ENCODE measurements around the gene TLE4. TPM values are rescaled to one million over a fixed set of nuclear protein-coding genes. Genes with fewer than 3 reads are reported as not detected.

Gene TLE4
- total RNA-seq, 1 donor from 2014 or later = 58.0 TPM

- Histone ChIP-seq H3K27ac (no peak overlapping the region), H3K27me3 (no peaks in the 10 kb centered on the region), H3K36me3 (no peaks in the 10 kb centered on the region), H3K4me3 (no peak overlapping the region), H3K4me1 (peaks cover 0 to 6% of the 10 kb centered on the region in 2 donors), H3K9me3 (no peaks in the 10 kb centered on the region)
- no peak for DNase-seq (ENCODE audit: low spot score in 2 of 2)
- no peak for TF ChIP-seq CTCF (IDR thresholded peaks at IDR 0.05)
- intact Hi-C loops (cut with DNase I) = no loop called here
Observed at GRCh38 chr9:79691496-79691895, 119.7 kb downstream of the TLE4 start.

DNA sequence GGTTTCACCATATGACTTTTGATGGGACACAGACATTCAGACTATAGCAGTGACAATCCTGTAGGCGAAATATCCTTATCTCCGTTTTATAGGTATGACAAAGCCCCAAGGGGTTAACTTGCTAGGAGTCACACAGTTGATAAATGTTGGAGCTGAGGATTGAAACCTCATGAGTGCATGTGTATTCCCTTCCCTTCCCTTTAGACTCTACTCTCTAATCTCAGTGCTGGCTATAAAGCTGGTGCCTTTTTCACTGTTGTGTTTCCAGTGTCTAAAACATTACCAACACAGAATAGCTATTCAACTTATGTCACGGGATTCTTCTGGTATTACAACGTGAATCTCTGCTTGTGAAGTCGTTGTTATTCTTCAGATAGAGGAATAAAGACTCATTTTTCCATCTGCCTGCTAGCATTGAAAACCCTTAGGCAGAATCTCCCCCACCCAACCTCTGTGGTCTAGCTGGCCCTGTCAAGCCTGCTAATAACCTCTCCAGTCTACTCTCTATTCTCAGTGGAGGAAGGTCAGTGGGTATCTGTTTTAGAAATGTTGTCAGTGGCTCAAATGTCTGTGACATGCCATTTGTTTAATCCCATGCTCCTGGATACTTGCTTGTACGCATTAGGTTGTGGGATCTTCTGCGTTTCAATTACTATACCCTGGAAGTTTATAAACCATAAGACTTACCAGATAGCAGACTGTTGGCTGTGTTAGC is 121.2 kb downstream of the TLE4 start:
- intact Hi-C loops (cut with DNase I) = no loop called here
- H3K27me3 ChIP-seq = no peaks in the 10 kb centered on the region
- H3K27ac ChIP-seq = no peak overlapping the region

DNA sequence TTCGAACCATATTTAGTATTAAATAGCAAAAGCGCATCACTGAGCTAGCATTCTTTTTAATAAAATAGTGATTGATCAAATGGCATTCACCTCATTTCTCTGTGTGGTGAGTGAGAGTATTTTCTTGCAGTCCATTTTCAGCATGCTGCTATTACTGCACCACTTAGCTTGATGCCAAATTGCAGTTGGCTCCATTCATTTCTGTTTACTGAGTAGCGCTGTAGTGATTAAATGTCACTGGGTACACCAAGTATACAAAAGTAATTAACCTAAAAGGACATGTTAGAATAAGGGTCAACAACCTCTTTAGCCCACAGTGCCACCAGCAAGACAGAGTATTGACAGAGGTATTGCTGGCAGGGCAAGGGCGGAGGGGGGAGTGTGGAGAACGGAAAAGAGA is 122.0 kb downstream of the TLE4 start:
- intact Hi-C loops (cut with DNase I) = no loop called here
- Histone ChIP-seq H3K36me3 (no peaks in the 10 kb centered on the region), H3K27ac (no peak overlapping the region), H3K4me1 (no peaks in the 10 kb centered on the region), H3K9me3 (no peaks in the 10 kb centered on the region), H3K27me3 (no peaks in the 10 kb centered on the region), H3K4me3 (no peak overlapping the region)
- no peak for DNase-seq (ENCODE audit: low spot score in 2 of 2)
- TF ChIP-seq CTCF (IDR thresholded peaks at IDR 0.05) = no peak

More for the DNA sequence above, 121.2 kb downstream of the TLE4 start:
- Histone ChIP-seq H3K9me3 (no peaks in the 10 kb centered on the region), H3K36me3 (no peaks in the 10 kb centered on the region), H3K4me1 (no peaks in the 10 kb centered on the region), H3K4me3 (no peak overlapping the region)
- no peak for TF ChIP-seq CTCF (IDR thresholded peaks at IDR 0.05)
- no peak for DNase-seq (ENCODE audit: low spot score in 2 of 2)

DNA sequence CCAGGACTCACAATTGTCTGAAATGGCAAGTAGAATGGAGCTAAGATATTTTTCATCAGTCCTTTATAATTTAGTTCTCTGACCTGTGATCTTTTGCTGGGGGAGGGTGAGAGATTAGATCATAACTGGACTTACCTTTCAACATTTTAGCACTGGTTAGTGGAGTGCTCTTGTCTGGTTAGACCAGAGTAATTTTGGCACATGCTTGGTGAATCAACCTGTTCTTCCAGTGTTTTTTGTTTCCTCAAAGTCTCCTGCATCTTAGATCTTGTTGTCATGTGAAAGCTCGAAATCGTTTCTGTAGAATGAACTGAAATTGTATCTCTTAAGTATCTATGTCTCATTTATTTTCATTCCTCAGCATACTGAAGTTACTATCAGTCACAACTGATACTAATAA is 122.4 kb downstream of the TLE4 start:
- Histone ChIP-seq H3K27ac (no peak overlapping the region), H3K27me3 (no peaks in the 10 kb centered on the region), H3K9me3 (no peaks in the 10 kb centered on the region), H3K4me1 (no peaks in the 10 kb centered on the region), H3K36me3 (no peaks in the 10 kb centered on the region), H3K4me3 (no peak overlapping the region)
- intact Hi-C loops (cut with DNase I) = no loop called here
- DNase-seq (ENCODE audit: low spot score in 2 of 2) = no peak
- TF ChIP-seq CTCF (IDR thresholded peaks at IDR 0.05) = no peak

GRCh38 chr9:79694676-79695400 is 123.1 kb downstream of the TLE4 start:
- no peaks in the 10 kb centered on the region for H3K9me3 ChIP-seq
- H3K36me3 ChIP-seq = no peaks in the 10 kb centered on the region
- H3K27ac ChIP-seq = no peak overlapping the region
- intact Hi-C loops (cut with DNase I) = no loop called here
- no peak for TF ChIP-seq CTCF (IDR thresholded peaks at IDR 0.05)
- no peaks in the 10 kb centered on the region for H3K4me1 ChIP-seq
- no peak for DNase-seq (ENCODE audit: low spot score in 2 of 2)
- H3K4me3 ChIP-seq = no peak overlapping the region
- H3K27me3 ChIP-seq = no peaks in the 10 kb centered on the region

Measured in ascending aorta (tissue), 2 donors.